ENCODE data around the gene ENPP3. TPM values are rescaled to one million over a fixed set of nuclear protein-coding genes. Genes with fewer than 3 reads are reported as not detected.

Gene ENPP3
- total and polyA plus RNA-seq, 10 donors: 0.23 to 1.3 (median 0.54) TPM

- no peaks in the 10 kb centered on the region for H3K4me1 ChIP-seq
- peaks cover 0 to 4% (median 0%) of the 10 kb centered on the region in 8 donors for H3K9me3 ChIP-seq
- H3K27me3 ChIP-seq (replicated peaks in 1 of 7): no peaks in the 10 kb centered on the region
- no peaks in the 10 kb centered on the region for H3K36me3 ChIP-seq
- no peak overlapping the region for H3K27ac ChIP-seq
- intact Hi-C loops (cut with DNase I; ENCODE audit: low total_unique reads): no loop called here
- TF ChIP-seq POLR2A (IDR thresholded peaks at IDR 0.05): no peak
- TF ChIP-seq CTCF (IDR thresholded peaks at IDR 0.05 in 8 of 11, conservative IDR thresholded peaks at IDR 0.05 in 3 of 11): no peak
- TF ChIP-seq POLR2AphosphoS5 (IDR thresholded peaks at IDR 0.05): no peak
- no peak for DNase-seq
- 53 to 69% (median 67%) methylated on average over 5 of the region's 5 CpGs for WGBS, 5 donors
- H3K4me3 ChIP-seq: no peak overlapping the region
Observed at GRCh38 chr6:131730264-131730663, 93.2 kb downstream of the ENPP3 start.

GRCh38 chr6:131731224-131731623 is 94.1 kb downstream of the ENPP3 start:
- TF ChIP-seq POLR2AphosphoS5 (IDR thresholded peaks at IDR 0.05) (no peak), CTCF (IDR thresholded peaks at IDR 0.05 in 8 of 11, conservative IDR thresholded peaks at IDR 0.05 in 3 of 11) (no peak), POLR2A (IDR thresholded peaks at IDR 0.05) (no peak)
- Histone ChIP-seq H3K27me3 (replicated peaks in 1 of 7) (no peaks in the 10 kb centered on the region), H3K27ac (no peak overlapping the region), H3K9me3 (peaks cover 0 to 4% (median 0%) of the 10 kb centered on the region in 8 donors), H3K36me3 (no peaks in the 10 kb centered on the region), H3K4me1 (no peaks in the 10 kb centered on the region), H3K4me3 (no peak overlapping the region)
- intact Hi-C loops (cut with DNase I; ENCODE audit: low total_unique reads): no loop called here
- no peak for DNase-seq

- intact Hi-C loops (cut with DNase I; ENCODE audit: low total_unique reads): no loop called here
- Histone ChIP-seq H3K27ac (no peak overlapping the region), H3K36me3 (no peaks in the 10 kb centered on the region), H3K4me3 (no peak overlapping the region), H3K27me3 (replicated peaks in 1 of 7) (no peaks in the 10 kb centered on the region), H3K4me1 (no peaks in the 10 kb centered on the region), H3K9me3 (no peaks in the 10 kb centered on the region)
- WGBS, 5 donors: 75 to 86% (median 80%) methylated on average over 9 of the region's 9 CpGs
- no peak for TF ChIP-seq CTCF (IDR thresholded peaks at IDR 0.05 in 8 of 11, conservative IDR thresholded peaks at IDR 0.05 in 3 of 11)
- no peak for TF ChIP-seq POLR2A (IDR thresholded peaks at IDR 0.05)
- no peak for TF ChIP-seq POLR2AphosphoS5 (IDR thresholded peaks at IDR 0.05)
- no peak for DNase-seq
Observed at GRCh38 chr6:131733376-131734016, 96.4 kb downstream of the ENPP3 start.

- no peak for DNase-seq
- no peaks in the 10 kb centered on the region for H3K27me3 ChIP-seq (replicated peaks in 1 of 7)
- intact Hi-C loops (cut with DNase I; ENCODE audit: low total_unique reads): no loop called here
- TF ChIP-seq POLR2A (IDR thresholded peaks at IDR 0.05): no peak
- no peak for TF ChIP-seq POLR2AphosphoS5 (IDR thresholded peaks at IDR 0.05)
- TF ChIP-seq CTCF (IDR thresholded peaks at IDR 0.05 in 8 of 11, conservative IDR thresholded peaks at IDR 0.05 in 3 of 11): no peak
- no peak overlapping the region for H3K4me3 ChIP-seq
- H3K36me3 ChIP-seq: no peaks in the 10 kb centered on the region
- H3K9me3 ChIP-seq: no peaks in the 10 kb centered on the region
- H3K27ac ChIP-seq: no peak overlapping the region
- WGBS, 5 donors: 80 to 89% (median 83%) methylated on average over 9 of the region's 9 CpGs
- no peaks in the 10 kb centered on the region for H3K4me1 ChIP-seq
Observed at GRCh38 chr6:131736003-131736596, 99.0 kb downstream of the ENPP3 start.
